Smooth muscle cell (in vitro differentiated cells): ENCODE results near the gene SUSD3. TPM values are rescaled to one million over a fixed set of nuclear protein-coding genes. Genes with fewer than 3 reads are reported as not detected.

Experiments
- DNase-seq: peaks from one replicate; lab custom pipeline; 2025; ENCODE audit not compliant: unreplicated experiment; lab: John Stamatoyannopoulos, UW
- H2AFZ ChIP-seq: fragments of 200-600 bp; sonication (generic); 2 replicates; pipeline ENCODE4 v1.6.0; 2016; ENCODE audit warnings: antibody characterized with exemption, low read depth, mild to moderate bottlenecking
- H3F3A ChIP-seq: fragments of 200-600 bp; sonication (generic); 2 replicates; pipeline ENCODE4 v1.6.0; 2017; ENCODE audit warnings: antibody characterized with exemption, low read depth
- H3K27ac ChIP-seq: fragments of 200-600 bp; sonication (generic); 2 replicates; pipeline ENCODE4 v1.5.1; 2016; ENCODE audit warnings: low read depth, mild to moderate bottlenecking
- H3K27me3 ChIP-seq: fragments of 200-600 bp; sonication (generic); 2 replicates; pipeline ENCODE4 v1.6.1; 2016; ENCODE audit warnings: low read depth, mild to moderate bottlenecking
- H3K36me3 ChIP-seq: fragments of 200-600 bp; sonication (generic); 2 replicates; pipeline ENCODE4 v1.5.1; 2016; ENCODE audit warnings: low read depth
- H3K4me1 ChIP-seq: fragments of 200-600 bp; sonication (generic); 2 replicates; pipeline ENCODE4 v1.5.1; 2016; ENCODE audit warnings: low read depth
- H3K4me2 ChIP-seq: fragments of 200-600 bp; sonication (generic); 2 replicates; pipeline ENCODE4 v1.6.0; 2016; ENCODE audit warnings: mild to moderate bottlenecking
- H3K4me3 ChIP-seq: fragments of 200-600 bp; sonication (generic); 2 replicates; pipeline ENCODE4 v1.5.1; 2016; ENCODE audit warnings: mild to moderate bottlenecking
- H3K79me2 ChIP-seq: fragments of 200-600 bp; sonication (generic); 2 replicates; pipeline ENCODE4 v1.6.0; 2016; ENCODE audit warnings: low read depth, mild to moderate bottlenecking
- H3K9ac ChIP-seq: fragments of 200-600 bp; sonication (generic); 2 replicates; pipeline ENCODE4 v1.6.0; 2016; ENCODE audit warnings: low read depth
- H3K9me3 ChIP-seq: fragments of 200-600 bp; sonication (generic); replicated peaks from 2 replicates; pipeline ENCODE4 v1.5.1; 2016; ENCODE audit warnings: low read depth
- H4K20me1 ChIP-seq: fragments of 200-600 bp; sonication (generic); 2 replicates; pipeline ENCODE4 v1.6.0; 2016; ENCODE audit warnings: low read depth
- WGBS: methylation state at CpG from one replicate; pipeline ENCODE4 v1.1.7; 2016; ENCODE audit warnings: low lambda C conversion rate; 5-methylcytosine and 5-hydroxymethylcytosine counted together
- polyA plus RNA-seq: library from polyadenylated mRNA; unstranded; fragments of >200 nt; fragmentation: Nextera tagmentation; extraction: Ambion mirVana; gene quantifications from 2 replicates; pipeline ENCODE4 v1.2.1, GENCODE V29; 2016
- total RNA-seq: library from RNA; depleted of rRNA; stranded (reverse); fragments of >200 nt; gene quantifications from 2 replicates; pipeline ENCODE4 v1.2.3, GENCODE V29; 2014
- TF ChIP-seq, protein P1 (sequence below): fragments of 200-600 bp; sonication (generic); IDR thresholded peaks from 2 replicates; pipeline ENCODE4 v1.5.1; 2017; ENCODE audit warnings: borderline replicate concordance, mild to moderate bottlenecking, antibody characterized with exemption; ENCODE audit not compliant: insufficient read depth, poor library complexity, severe bottlenecking

Gene SUSD3
- total and polyA plus RNA-seq, 2 experiments from 2014 or later: 0.34 TPM; not detected in 1

- no peaks in the 10 kb centered on the region for H3K27me3 ChIP-seq
- no peaks in the 10 kb centered on the region for H3K4me1 ChIP-seq
- TF ChIP-seq, protein P1, sequence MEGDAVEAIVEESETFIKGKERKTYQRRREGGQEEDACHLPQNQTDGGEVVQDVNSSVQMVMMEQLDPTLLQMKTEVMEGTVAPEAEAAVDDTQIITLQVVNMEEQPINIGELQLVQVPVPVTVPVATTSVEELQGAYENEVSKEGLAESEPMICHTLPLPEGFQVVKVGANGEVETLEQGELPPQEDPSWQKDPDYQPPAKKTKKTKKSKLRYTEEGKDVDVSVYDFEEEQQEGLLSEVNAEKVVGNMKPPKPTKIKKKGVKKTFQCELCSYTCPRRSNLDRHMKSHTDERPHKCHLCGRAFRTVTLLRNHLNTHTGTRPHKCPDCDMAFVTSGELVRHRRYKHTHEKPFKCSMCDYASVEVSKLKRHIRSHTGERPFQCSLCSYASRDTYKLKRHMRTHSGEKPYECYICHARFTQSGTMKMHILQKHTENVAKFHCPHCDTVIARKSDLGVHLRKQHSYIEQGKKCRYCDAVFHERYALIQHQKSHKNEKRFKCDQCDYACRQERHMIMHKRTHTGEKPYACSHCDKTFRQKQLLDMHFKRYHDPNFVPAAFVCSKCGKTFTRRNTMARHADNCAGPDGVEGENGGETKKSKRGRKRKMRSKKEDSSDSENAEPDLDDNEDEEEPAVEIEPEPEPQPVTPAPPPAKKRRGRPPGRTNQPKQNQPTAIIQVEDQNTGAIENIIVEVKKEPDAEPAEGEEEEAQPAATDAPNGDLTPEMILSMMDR: no peak
- no peaks in the 10 kb centered on the region for H3F3A ChIP-seq
- H3K36me3 ChIP-seq: no peaks in the 10 kb centered on the region
- no peak overlapping the region for H2AFZ ChIP-seq
- no peak overlapping the region for H3K4me3 ChIP-seq
- no peak for DNase-seq
- no peak overlapping the region for H3K27ac ChIP-seq
- H3K9me3 ChIP-seq: no peaks in the 10 kb centered on the region
- H3K9ac ChIP-seq: no peak overlapping the region
- 80% methylated on average over 4 of the region's 4 CpGs for WGBS
- H3K79me2 ChIP-seq: no peaks in the 10 kb centered on the region
- H4K20me1 ChIP-seq: no peaks in the 10 kb centered on the region
- no peak overlapping the region for H3K4me2 ChIP-seq
Measured at GRCh38 chr9:93023521-93023815, 35.0 kb upstream of the SUSD3 start.

GRCh38 chr9:93024646-93024910 lies 33.9 kb upstream of the SUSD3 start:
- Histone ChIP-seq H3K4me2 (no peak overlapping the region), H4K20me1 (no peaks in the 10 kb centered on the region), H3K4me3 (no peak overlapping the region), H3K27ac (no peak overlapping the region), H3K4me1 (no peaks in the 10 kb centered on the region), H3K9me3 (no peaks in the 10 kb centered on the region), H3K36me3 (no peaks in the 10 kb centered on the region), H3F3A (no peaks in the 10 kb centered on the region), H3K79me2 (no peaks in the 10 kb centered on the region), H2AFZ (no peak overlapping the region), H3K9ac (no peak overlapping the region), H3K27me3 (no peaks in the 10 kb centered on the region)
- WGBS: 82% methylated on average over 4 of the region's 4 CpGs
- TF ChIP-seq, protein P1: no peak
- no peak for DNase-seq

- no peaks in the 10 kb centered on the region for H3K27me3 ChIP-seq
- H3K36me3 ChIP-seq: no peaks in the 10 kb centered on the region
- DNase-seq: no peak
- H3K9ac ChIP-seq: no peak overlapping the region
- WGBS: 94% methylated on average over 11 of the region's 11 CpGs
- TF ChIP-seq, protein P1: no peak
- H3K9me3 ChIP-seq: no peaks in the 10 kb centered on the region
- H4K20me1 ChIP-seq: no peaks in the 10 kb centered on the region
- no peaks in the 10 kb centered on the region for H3F3A ChIP-seq
- no peak overlapping the region for H3K4me2 ChIP-seq
- no peak overlapping the region for H3K4me3 ChIP-seq
- H3K79me2 ChIP-seq: no peaks in the 10 kb centered on the region
- no peak overlapping the region for H2AFZ ChIP-seq
- H3K4me1 ChIP-seq: no peaks in the 10 kb centered on the region
- no peak overlapping the region for H3K27ac ChIP-seq
Measured at GRCh38 chr9:93024986-93025630, 33.4 kb upstream of the SUSD3 start.

DNA sequence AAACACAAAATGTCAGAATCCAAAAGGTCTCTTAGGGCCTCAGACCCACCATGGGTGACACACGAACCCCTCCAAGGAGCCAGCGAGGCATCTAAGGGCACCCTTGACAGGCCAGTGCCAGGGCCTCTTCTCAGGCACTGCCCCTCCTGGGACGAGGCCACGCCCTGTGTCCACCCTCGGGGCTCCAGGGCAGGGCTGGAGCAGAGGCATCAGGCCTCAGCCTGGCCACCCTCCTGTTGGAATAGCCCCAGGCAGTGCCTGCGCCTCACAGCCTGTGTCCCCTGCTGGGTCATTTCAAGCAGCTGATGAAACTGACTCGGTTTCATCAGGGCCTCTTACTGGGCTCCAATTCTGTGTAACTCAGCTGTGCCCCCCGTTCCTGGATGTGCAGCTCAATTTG lies 32.8 kb upstream of the SUSD3 start:
- TF ChIP-seq, protein P1: no peak
- no peak for DNase-seq
- Histone ChIP-seq H3F3A (no peaks in the 10 kb centered on the region), H3K9me3 (no peaks in the 10 kb centered on the region), H3K4me3 (no peak overlapping the region), H3K27me3 (no peaks in the 10 kb centered on the region), H3K9ac (no peak overlapping the region), H3K4me1 (no peaks in the 10 kb centered on the region), H3K4me2 (no peak overlapping the region), H3K36me3 (no peaks in the 10 kb centered on the region), H3K79me2 (no peaks in the 10 kb centered on the region), H4K20me1 (no peaks in the 10 kb centered on the region), H2AFZ (no peak overlapping the region), H3K27ac (no peak overlapping the region)
- 84% methylated on average over 8 of the region's 8 CpGs for WGBS
